GM18505 (cell line): Measurements from ENCODE around the gene SLC16A10.
A peak's percentile ranks its signal among the peaks of the same experiment; 100 is the strongest.
"Not testable (repeated sequence)": the region's sequence is repeated elsewhere in the genome, so short reads cannot be mapped to it uniquely, and the experiment has no call there.

Source experiments
- ATAC-seq: cut with Tn5 transposase; IDR thresholded peaks from one replicate; pipeline ENCODE4 v1.9.1; 2021; ENCODE audit not compliant: unreplicated experiment
- POLR2A ChIP-seq: IDR thresholded peaks from 4 replicates; pipeline ENCODE4 v1.6.1; 2011; ENCODE audit warnings: borderline replicate concordance; ENCODE audit not compliant: insufficient read depth, insufficient read length; ENCODE audit errors: extremely low read depth

Gene SLC16A10

DNA sequence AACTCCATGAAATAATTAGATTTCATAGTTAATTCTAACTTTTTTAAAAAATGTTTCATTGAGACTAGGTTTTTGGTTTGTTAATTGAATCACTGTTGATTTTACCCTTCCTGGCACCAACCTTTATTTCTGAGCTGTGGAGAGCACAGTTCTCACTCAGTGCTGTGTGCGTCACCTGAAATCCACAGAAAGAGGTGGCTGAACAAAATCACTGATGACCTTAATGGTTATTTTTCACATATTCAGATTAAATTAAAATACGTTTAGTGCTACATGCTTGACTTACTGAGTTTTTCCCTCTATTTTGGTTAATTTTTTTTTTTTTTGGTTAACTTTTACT lies 89.4 kb downstream of the SLC16A10 start:
- no peak for ATAC-seq
- no peak for TF ChIP-seq POLR2A

DNA sequence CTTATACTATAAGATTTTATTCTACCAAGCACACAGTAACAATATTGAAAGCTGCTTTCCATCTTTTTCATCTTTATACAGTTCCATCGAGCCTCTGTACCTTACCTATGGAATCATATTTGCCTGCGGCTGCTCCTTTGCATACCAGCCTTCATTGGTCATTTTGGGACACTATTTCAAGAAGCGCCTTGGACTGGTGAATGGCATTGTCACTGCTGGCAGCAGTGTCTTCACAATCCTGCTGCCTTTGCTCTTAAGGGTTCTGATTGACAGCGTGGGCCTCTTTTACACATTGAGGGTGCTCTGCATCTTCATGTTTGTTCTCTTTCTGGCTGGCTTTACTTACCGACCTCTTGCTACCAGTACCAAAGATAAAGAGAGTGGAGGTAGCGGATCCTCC lies 89.8 kb downstream of the SLC16A10 start:
- no peak for TF ChIP-seq POLR2A
- ATAC-seq = no peak

- peak; percentile 59 for ATAC-seq
Observed at GRCh38 chr6:111183702-111184517, 96.6 kb downstream of the SLC16A10 start.

DNA sequence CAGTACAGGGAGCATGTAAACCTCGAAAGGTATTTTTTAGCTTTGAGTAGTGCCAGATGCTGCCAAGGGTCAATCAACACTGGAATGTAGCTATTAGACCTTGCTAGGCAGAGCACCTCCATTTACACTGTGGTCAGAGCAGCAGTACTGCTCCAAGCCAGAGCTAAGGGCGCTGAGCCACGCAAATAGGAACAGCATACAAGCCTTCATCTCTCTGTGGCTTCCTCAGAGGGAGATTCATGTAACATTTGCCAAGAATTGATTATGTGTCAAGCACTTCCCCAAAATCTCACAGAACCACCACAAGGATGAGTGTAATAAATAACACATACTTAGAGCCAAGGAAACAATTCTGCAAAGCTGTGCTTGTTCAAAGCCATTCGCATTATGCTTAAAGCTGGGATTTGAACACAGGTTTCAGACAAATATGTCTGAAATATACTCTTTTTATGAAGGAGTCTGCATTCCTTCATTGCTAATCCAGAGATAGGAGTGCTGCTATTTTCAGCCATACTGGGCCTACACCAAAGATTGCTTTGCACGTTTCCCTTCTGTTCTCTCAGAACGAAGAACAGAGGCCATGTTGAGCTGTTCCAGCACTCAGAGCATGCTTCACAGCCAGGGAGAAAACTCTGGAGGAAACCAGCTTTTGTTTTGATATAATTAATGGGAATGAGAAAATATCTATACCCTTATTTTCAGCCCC lies 97.7 kb downstream of the SLC16A10 start:
- TF ChIP-seq POLR2A = no peak
- ATAC-seq = no peak

More at GRCh38 chr6:111183702-111184517, 96.6 kb downstream of the SLC16A10 start:
- no peak for TF ChIP-seq POLR2A

GRCh38 chr6:111185954-111186353 lies 98.7 kb downstream of the SLC16A10 start:
- ATAC-seq = no peak
- TF ChIP-seq POLR2A = no peak

DNA sequence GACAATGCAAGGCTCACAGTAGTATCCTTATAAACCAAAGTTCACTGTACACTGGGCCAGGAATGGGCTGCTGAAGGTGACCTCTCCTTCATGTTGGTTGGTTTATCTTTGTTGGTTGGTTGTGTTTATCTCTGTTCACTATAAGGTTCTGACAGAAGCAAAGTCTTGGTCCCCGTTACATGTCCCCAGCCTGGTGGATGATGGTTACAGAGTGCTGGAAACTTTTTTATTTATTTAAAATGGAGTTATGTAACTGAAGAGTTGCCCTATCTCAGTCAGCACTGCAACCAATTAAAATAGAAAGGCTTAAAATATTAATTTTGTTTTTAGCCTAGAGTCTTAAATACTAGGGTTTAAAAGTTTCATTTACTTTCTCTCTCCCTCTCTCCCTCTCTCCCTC lies 100.6 kb downstream of the SLC16A10 start:
- ATAC-seq = no peak
- no peak for TF ChIP-seq POLR2A

- not testable (repeated sequence) for ATAC-seq
Observed at GRCh38 chr6:111189666-111190210, 102.4 kb downstream of the SLC16A10 start.

DNA sequence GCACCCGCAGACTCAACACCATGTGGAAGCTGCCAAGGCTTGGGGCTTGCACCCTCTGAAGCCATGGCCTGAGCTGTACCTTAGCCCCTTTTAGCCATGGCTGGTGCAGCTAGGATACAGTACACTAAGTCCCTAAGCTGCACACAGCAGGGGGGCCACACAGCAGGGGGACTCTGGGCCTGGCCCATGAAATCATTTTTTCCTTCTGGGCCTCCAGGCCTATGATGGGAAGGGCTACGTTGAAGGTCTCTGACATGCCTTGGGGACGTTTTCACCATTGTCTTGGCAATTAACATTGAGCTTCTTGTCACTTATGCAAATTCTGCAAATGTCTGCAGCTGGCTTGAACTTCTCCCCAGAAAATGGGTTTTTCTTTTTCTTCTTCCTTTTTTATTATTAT lies 103.3 kb downstream of the SLC16A10 start:
- no peak for ATAC-seq
- no peak for TF ChIP-seq POLR2A

- not testable (repeated sequence) for ATAC-seq
Observed at GRCh38 chr6:111191136-111191535, 103.8 kb downstream of the SLC16A10 start.

GRCh38 chr6:111192911-111193555 lies 105.7 kb downstream of the SLC16A10 start:
- ATAC-seq = no peak
- no peak for TF ChIP-seq POLR2A

- no peak for ATAC-seq
- no peak for TF ChIP-seq POLR2A
Observed at GRCh38 chr6:111195656-111196055, 108.4 kb downstream of the SLC16A10 start.

GRCh38 chr6:111198841-111199240 lies 111.5 kb downstream of the SLC16A10 start:
- TF ChIP-seq POLR2A = no peak

GRCh38 chr6:111199935-111200334 lies 112.6 kb downstream of the SLC16A10 start:
- no peak for ATAC-seq
- TF ChIP-seq POLR2A = no peak

More at GRCh38 chr6:111198841-111199240, 111.5 kb downstream of the SLC16A10 start:
- no peak for ATAC-seq
